HCT116 (cell line): ENCODE results near the gene KCNK2. TPM values are rescaled to one million over a fixed set of nuclear protein-coding genes. Genes with fewer than 3 reads are reported as not detected.

Experiments
- ATAC-seq: fragments of 200-7000 bp; cut with Tn5 transposase; 2 replicates; pipeline ENCODE4 v1.9.1; 2020; ENCODE audit warnings: mild to moderate bottlenecking, moderate library complexity
- BruUV-seq: library from RNA; stranded (reverse); fragments of 400-500 nt; replicated peaks from 2 replicates; lab custom pipeline; 2021; lab: Mats Ljungman, UMichigan
- CTCF ChIA-PET: fragments of 300-600 bp; sonication (Branson Sonifier 250); formaldehyde crosslinking; loops from one replicate; lab custom pipeline; 2021; ENCODE audit warnings: antibody characterized with exemption; lab: Charles Lee
- POLR2A ChIA-PET: fragments of 300-600, 350-600 bp; sonication (Branson Sonifier 250); formaldehyde crosslinking; loops from one replicate; lab custom pipeline; 2021; ENCODE audit warnings: antibody characterized with exemption; lab: Charles Lee
- RAD21 ChIA-PET, 2 experiments: fragments of 300-600 bp; sonication (Branson Sonifier 250); formaldehyde crosslinking; loops; one replicate each; lab custom pipeline; 2023; ENCODE audit warnings: low total read pairs in 2 of 2; ENCODE audit not compliant: uncharacterized antibody in 2 of 2, unreplicated experiment in 2 of 2, low non-redundant PET in 1 of 2; lab: Charles Lee
- DNase-seq: peaks from one replicate; pipeline ENCODE4 v3.0.0-alpha.2; 2010; ENCODE audit warnings: low read depth, low spot score
- H2AFZ ChIP-seq: fragments of 200-600 bp; shearing (Covaris generic), sonication (generic); 2 replicates; pipeline ENCODE4 v1.6.1; 2017; ENCODE audit warnings: low read depth, mixed run types, mixed read lengths, antibody characterized with exemption, low read length; ENCODE audit not compliant: poor library complexity, severe bottlenecking
- H3K27ac ChIP-seq: 2 replicates; pipeline ENCODE4 v1.5.1; 2012; ENCODE audit warnings: low read depth, low read length
- H3K27me3 ChIP-seq: fragments of 200-600 bp; sonication (generic); 2 replicates; pipeline ENCODE4 v1.6.1; 2016; ENCODE audit warnings: mixed run types, low read length, mixed read lengths; ENCODE audit not compliant: insufficient read depth
- H3K36me3 ChIP-seq, 2 experiments: fragments of 200-500 bp in 1 of 2; fragments of 200-600 bp in 1 of 2; sonication (Bioruptor generic) in 1 of 2; sonication (generic) in 1 of 2; 2 replicates each; pipeline versions ENCODE4 v1.5.1 to v1.6.1; 2014 to 2016; ENCODE audit warnings: low read length in 2 of 2, inconsistent platforms in 1 of 2, mixed read lengths in 1 of 2, mixed run types in 1 of 2; ENCODE audit not compliant: insufficient read depth in 2 of 2, control insufficient read depth in 1 of 2
- H3K4me1 ChIP-seq, 2 experiments: fragments of 200-600 bp in 1 of 2; sonication (generic) in 1 of 2; 2 replicates each; pipeline versions ENCODE4 v1.5.1 to v1.6.1; 2012 to 2017; ENCODE audit warnings: low read length in 2 of 2, inconsistent platforms in 1 of 2, mild to moderate bottlenecking in 1 of 2, mixed read lengths in 1 of 2, mixed run types in 1 of 2, moderate library complexity in 1 of 2; ENCODE audit not compliant: insufficient read depth in 2 of 2, control insufficient read depth in 1 of 2
- H3K4me2 ChIP-seq: fragments of 200-600 bp; sonication (generic); 2 replicates; pipeline ENCODE4 v1.6.1; 2017; ENCODE audit warnings: mixed run types, low read length, mixed read lengths
- H3K4me3 ChIP-seq, 2 experiments: fragments of 200-600 bp in 1 of 2; sonication (generic) in 1 of 2; replicated peaks in 1 of 2; 2 replicates each; pipeline ENCODE4 v1.5.1; 2011 to 2016; ENCODE audit warnings: low read length in 2 of 2, control low read depth in 1 of 2, low read depth in 1 of 2, mild to moderate bottlenecking in 1 of 2, mixed read lengths in 1 of 2, mixed run types in 1 of 2
- H3K79me2 ChIP-seq: fragments of 200-600 bp; sonication (generic); 2 replicates; pipeline ENCODE4 v1.6.1; 2017; ENCODE audit warnings: mild to moderate bottlenecking, mixed run types, low read length, moderate library complexity, mixed read lengths; ENCODE audit not compliant: insufficient read depth
- H3K9ac ChIP-seq: fragments of 200-600 bp; sonication (generic); 2 replicates; pipeline ENCODE4 v1.6.1; 2016; ENCODE audit warnings: low read length, mixed read lengths
- H3K9me2 ChIP-seq: fragments of 200-600 bp; sonication (generic), shearing (Covaris generic); 2 replicates; pipeline ENCODE4 v1.6.1; 2017; ENCODE audit warnings: mixed run types, mild to moderate bottlenecking, moderate library complexity; ENCODE audit not compliant: insufficient read depth
- H3K9me3 ChIP-seq, 2 experiments: fragments of 200-500 bp in 1 of 2; fragments of 200-600 bp in 1 of 2; sonication (Bioruptor generic) in 1 of 2; sonication (generic) in 1 of 2; 2 replicates each; pipeline ENCODE4 v1.6.1; 2014 to 2017; ENCODE audit warnings: low read length in 2 of 2, mixed read lengths in 2 of 2, inconsistent platforms in 1 of 2, low read depth in 1 of 2, mild to moderate bottlenecking in 1 of 2, mixed run types in 1 of 2, moderate library complexity in 1 of 2; ENCODE audit not compliant: control insufficient read depth in 1 of 2, insufficient read depth in 1 of 2
- H4K20me1 ChIP-seq: fragments of 200-600 bp; sonication (generic), shearing (Covaris generic); 2 replicates; pipeline ENCODE4 v1.6.1; 2017; ENCODE audit warnings: mixed run types, mild to moderate bottlenecking, moderate library complexity; ENCODE audit not compliant: insufficient read depth
- ATF3 ChIP-seq: IDR thresholded peaks from 2 replicates; pipeline ENCODE4 v1.6.1; 2012
- CEBPB ChIP-seq: IDR thresholded peaks from 2 replicates; pipeline ENCODE4 v1.6.1; 2012; ENCODE audit warnings: low read depth
- CTCF ChIP-seq, 3 experiments: fragments of 200-600 bp in 1 of 3; sonication (generic) in 1 of 3; IDR thresholded peaks in 2 of 3; conservative IDR thresholded peaks in 1 of 3; 2 replicates each; pipeline ENCODE4 v1.5.1; 2012 to 2017; ENCODE audit warnings: low read depth in 2 of 3, low read length in 2 of 3, antibody characterized with exemption in 1 of 3, borderline replicate concordance in 1 of 3, control low read depth in 1 of 3, mild to moderate bottlenecking in 1 of 3, mixed read lengths in 1 of 3, mixed run types in 1 of 3, moderate library complexity in 1 of 3; ENCODE audit not compliant: insufficient read depth in 1 of 3
- JUND ChIP-seq: IDR thresholded peaks from 2 replicates; pipeline ENCODE4 v1.6.1; 2012
- MAX ChIP-seq: IDR thresholded peaks from 2 replicates; pipeline ENCODE4 v1.6.1; 2012
- POLR2A ChIP-seq: IDR thresholded peaks from 2 replicates; pipeline ENCODE4 v1.7.0; 2011; ENCODE audit warnings: borderline replicate concordance; ENCODE audit not compliant: insufficient read depth, insufficient read length; ENCODE audit errors: extremely low read depth
- REST ChIP-seq: IDR thresholded peaks from 2 replicates; pipeline ENCODE4 v1.6.1; 2012; ENCODE audit warnings: low read depth
- SRF ChIP-seq: IDR thresholded peaks from 2 replicates; pipeline ENCODE4 v1.6.1; 2012; ENCODE audit warnings: low read depth
- ZFX ChIP-seq: fragments of 450-650 bp; IDR thresholded peaks from 2 replicates; pipeline ENCODE4 v1.6.1; 2017
- intact Hi-C: fragments of 100-400 bp; cut with micrococcal nuclease; formaldehyde crosslinking; loops from 2 replicates; pipeline ENCODE4 v1.10.0; 2022
- total RNA-seq: library from RNA; stranded (reverse); gene quantifications from one replicate; pipeline ENCODE4 v1.2.1, GENCODE V29; 2021; ENCODE audit not compliant: unreplicated experiment

Gene KCNK2
- total RNA-seq, 1 experiment from 2014 or later, result 0.27 TPM

GRCh38 chr1:215267495-215267894 is 185.0 kb downstream of the KCNK2 start:
- BruUV-seq, result no TSS peak
- H2AFZ ChIP-seq, result no peak overlapping the region
- RAD21 ChIA-PET, result no interaction called here
- H3K36me3 ChIP-seq, result no peaks in the 10 kb centered on the region
- no peak overlapping the region for H3K9ac ChIP-seq
- no peaks in the 10 kb centered on the region for H3K9me2 ChIP-seq
- intact Hi-C loops, result no loop called here
- TF ChIP-seq ZFX, result no peak
- TF ChIP-seq SRF, result no peak
- no peak for DNase-seq
- H3K9me3 ChIP-seq, result no peaks in the 10 kb centered on the region
- POLR2A ChIA-PET, result no interaction called here
- no peak overlapping the region for H3K4me2 ChIP-seq
- no peaks in the 10 kb centered on the region for H3K27me3 ChIP-seq
- H3K79me2 ChIP-seq, result no peaks in the 10 kb centered on the region
- CTCF ChIA-PET, result no interaction called here
- no peak for ATAC-seq
- H4K20me1 ChIP-seq, result no peaks in the 10 kb centered on the region
- H3K4me3 ChIP-seq, result no peak overlapping the region
- no peak overlapping the region for H3K27ac ChIP-seq
- H3K4me1 ChIP-seq, result no peaks in the 10 kb centered on the region

GRCh38 chr1:215269955-215270354 is 187.4 kb downstream of the KCNK2 start:
- H3K9me2 ChIP-seq, result no peaks in the 10 kb centered on the region
- BruUV-seq, result no TSS peak
- no peak overlapping the region for H3K9ac ChIP-seq
- TF ChIP-seq ATF3, result no peak
- peak in 2 of 3 experiments; percentile 24 to 41; a peak in 2 of 6 replicates for TF ChIP-seq CTCF (IDR thresholded peaks at IDR 0.05 in 2 of 3, conservative IDR thresholded peaks at IDR 0.05 in 1 of 3; ENCODE audit: borderline replicate concordance in 1 of 3, insufficient read depth in 1 of 3, low read depth in 2 of 3, low read length in 2 of 3)
- TF ChIP-seq POLR2A, result no peak
- no peak for TF ChIP-seq CEBPB
- no peak for TF ChIP-seq MAX
- no peak for TF ChIP-seq JUND
- TF ChIP-seq ZFX, result no peak
- TF ChIP-seq REST, result no peak
- TF ChIP-seq SRF, result no peak
- TF ChIP-seq, all 23 proteins: peak for 1
- DNase-seq (no peak), ATAC-seq (peak; percentile 64; the same call in 1 of the 2 replicates)
- no peaks in the 10 kb centered on the region for H3K27me3 ChIP-seq
- H3K9me3 ChIP-seq, result no peaks in the 10 kb centered on the region
- POLR2A ChIA-PET, result no interaction called here
- RAD21 ChIA-PET, result no interaction called here
- CTCF ChIA-PET, result no interaction called here
- H3K4me2 ChIP-seq, result no peak overlapping the region
- no peak overlapping the region for H2AFZ ChIP-seq
- H3K27ac ChIP-seq, result no peak overlapping the region
- no peak overlapping the region for H3K4me3 ChIP-seq
- H4K20me1 ChIP-seq, result no peaks in the 10 kb centered on the region
- peaks cover 0 to 12% of the 10 kb centered on the region in 2 experiments; a peak in 2 of 4 replicates for H3K4me1 ChIP-seq
- intact Hi-C loops, result no loop called here
- H3K36me3 ChIP-seq, result no peaks in the 10 kb centered on the region
- H3K79me2 ChIP-seq, result no peaks in the 10 kb centered on the region
